IMR-90 (cell line): Measurements from ENCODE around the gene EGFR. TPM values are rescaled to one million over a fixed set of nuclear protein-coding genes. Genes with fewer than 3 reads are reported as not detected.

ENCODE experiments used
- NFE2L2 ChIP-seq: fragments of 150-350 bp; IDR thresholded peaks from 2 replicates; pipeline ENCODE4 v1.6.1; 2016; ENCODE audit warnings: low read depth, mild to moderate bottlenecking, low read length
- polyA plus RNA-seq, 3 experiments: library from polyadenylated mRNA; depleted of rRNA; stranded (reverse); fragments of >200 nt; gene quantifications; 2 replicates each; pipeline ENCODE4 v1.2.3, GENCODE V29; 2012; ENCODE audit warnings: low replicate concordance in 1 of 3
- total RNA-seq: library from RNA; depleted of rRNA; stranded (reverse); fragments of >200 nt; gene quantifications from 2 replicates; pipeline ENCODE4 v1.2.3, GENCODE V29; 2012
- TF ChIP-seq, protein P1 (sequence below): conservative IDR thresholded peaks from 2 replicates; pipeline ENCODE4 v1.5.1; 2012; ENCODE audit warnings: mild to moderate bottlenecking, low read depth, low read length, improper control_type of control experiment

The EGFR gene
- total and polyA plus RNA-seq, 2 of the 4 experiments (the other 2 are of a cell fraction) = 36.9 to 60.4 TPM

- TF ChIP-seq, protein P1, sequence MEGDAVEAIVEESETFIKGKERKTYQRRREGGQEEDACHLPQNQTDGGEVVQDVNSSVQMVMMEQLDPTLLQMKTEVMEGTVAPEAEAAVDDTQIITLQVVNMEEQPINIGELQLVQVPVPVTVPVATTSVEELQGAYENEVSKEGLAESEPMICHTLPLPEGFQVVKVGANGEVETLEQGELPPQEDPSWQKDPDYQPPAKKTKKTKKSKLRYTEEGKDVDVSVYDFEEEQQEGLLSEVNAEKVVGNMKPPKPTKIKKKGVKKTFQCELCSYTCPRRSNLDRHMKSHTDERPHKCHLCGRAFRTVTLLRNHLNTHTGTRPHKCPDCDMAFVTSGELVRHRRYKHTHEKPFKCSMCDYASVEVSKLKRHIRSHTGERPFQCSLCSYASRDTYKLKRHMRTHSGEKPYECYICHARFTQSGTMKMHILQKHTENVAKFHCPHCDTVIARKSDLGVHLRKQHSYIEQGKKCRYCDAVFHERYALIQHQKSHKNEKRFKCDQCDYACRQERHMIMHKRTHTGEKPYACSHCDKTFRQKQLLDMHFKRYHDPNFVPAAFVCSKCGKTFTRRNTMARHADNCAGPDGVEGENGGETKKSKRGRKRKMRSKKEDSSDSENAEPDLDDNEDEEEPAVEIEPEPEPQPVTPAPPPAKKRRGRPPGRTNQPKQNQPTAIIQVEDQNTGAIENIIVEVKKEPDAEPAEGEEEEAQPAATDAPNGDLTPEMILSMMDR = peak; percentile 4; the same call in 1 of the 2 replicates
- peak; percentile 19; the same call in 1 of the 2 replicates for TF ChIP-seq NFE2L2
Measured at GRCh38 chr7:55086413-55087201, 67.8 kb downstream of the EGFR start (continued).
